AG04449 (cell line): ENCODE data around the gene CCND2.

Source experiments
- CTCF ChIA-PET: fragments of 350-600 bp; formaldehyde crosslinking; extraction: SDS; loops from one replicate; lab custom pipeline; 2021; ENCODE audit warnings: antibody characterized with exemption; lab: Yijun Ruan, JAX
- POLR2A ChIA-PET: fragments of 400-600, 350-600 bp; formaldehyde crosslinking; extraction: SDS; loops from one replicate; lab custom pipeline; 2020; ENCODE audit warnings: antibody characterized with exemption, inconsistent platforms; lab: Yijun Ruan, JAX
- DNase-seq: peaks from one replicate; pipeline ENCODE4 v3.0.0-alpha.2; 2010; ENCODE audit warnings: low read depth, low spot score
- H3K4me3 ChIP-seq: 2 replicates; pipeline ENCODE4 v1.5.1; 2011; ENCODE audit warnings: low read depth, mild to moderate bottlenecking, control low read depth, low read length
- CTCF ChIP-seq: IDR thresholded peaks from one replicate; pipeline ENCODE4 v1.5.1; 2011; ENCODE audit warnings: mild to moderate bottlenecking, moderate library complexity, low read length, control low read depth, inconsistent platforms; ENCODE audit not compliant: insufficient read depth; ENCODE audit errors: missing control alignments

Gene CCND2

GRCh38 chr12:4269279-4269991, 4.1 kb upstream of the CCND2 start:
- no peak for TF ChIP-seq CTCF
- ChIA-PET POLR2A (no interaction called here), CTCF (interaction anchor here (1.1 to 3.6 kb wide), 4 partner anchors 8 to 384 kb away, joined by 3 to 31 read pairs (median 3); no protein-coding TSS in a partner anchor)
- no peak for DNase-seq
- H3K4me3 ChIP-seq, result peak overlapping the region; percentile 15; the same call in 1 of the 2 replicates

GRCh38 chr12:4270016-4270830, 3.3 kb upstream of the CCND2 start:
- H3K4me3 ChIP-seq, result no peak overlapping the region
- no peak for DNase-seq
- ChIA-PET POLR2A (no interaction called here), CTCF (interaction anchor here (1.1 to 11.1 kb wide), 5 partner anchors 7 to 386 kb away, joined by 3 to 241 read pairs (median 3); no protein-coding TSS in a partner anchor)
- TF ChIP-seq CTCF, result no peak

GRCh38 chr12:4270831-4271716, 2.5 kb upstream of the CCND2 start:
- POLR2A ChIA-PET, result interaction anchor here (0.8 kb wide), 1 partner anchor 182 kb away, joined by 3 read pairs; no protein-coding TSS in a partner anchor
- no peak overlapping the region; the same call in 1 of the 2 replicates for H3K4me3 ChIP-seq
- CTCF ChIA-PET, result interaction anchor here (1.2 to 11.1 kb wide), 2 partner anchors 165 to 387 kb away, joined by 3 to 241 read pairs; no protein-coding TSS in a partner anchor
- DNase-seq, result no peak
- TF ChIP-seq CTCF, result no peak

- CTCF ChIA-PET, result interaction anchor here (1.0 to 11.1 kb wide), 2 partner anchors 164 to 387 kb away, joined by 4 to 241 read pairs; no protein-coding TSS in a partner anchor
- POLR2A ChIA-PET, result interaction anchor here (0.6 to 0.8 kb wide), 3 partner anchors 32 to 276 kb away, joined by 3 read pairs; no protein-coding TSS in a partner anchor
- H3K4me3 ChIP-seq, result no peak overlapping the region; the same call in 1 of the 2 replicates
- no peak for TF ChIP-seq CTCF
- DNase-seq, result no peak
These were observed 1.7 kb upstream of the CCND2 start for GRCh38 chr12:4271717-4272423.
